Measurements from ENCODE around the gene ASPN.

ASPN gene

DNA sequence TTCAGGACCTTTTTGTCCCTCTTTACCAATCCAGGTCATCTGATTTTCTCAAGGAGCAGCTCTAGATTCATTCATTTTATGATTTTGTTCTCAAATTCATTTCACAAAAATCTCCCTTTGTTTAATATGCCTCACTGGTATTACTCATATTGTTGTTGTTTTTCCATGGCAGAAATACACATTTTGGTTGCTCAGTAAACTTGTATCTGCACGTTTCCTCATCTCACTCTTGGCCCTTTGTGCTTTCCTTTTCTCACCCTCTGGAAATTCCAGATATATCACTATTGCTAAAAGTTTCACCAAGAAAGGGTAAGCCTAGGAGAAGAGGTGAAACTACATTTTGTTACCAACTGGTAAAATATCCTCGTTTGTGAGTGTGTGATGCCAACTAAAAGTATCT lies 14.8 kb downstream of the ASPN start:
- Histone ChIP-seq H3K4me1 (peaks cover 0 to 23% (median 8%) of the 10 kb centered on the region in 10 experiments; a peak in 9 of 20 replicates), H3K9me3 (replicated peaks in 1 of 11) (no peaks in the 10 kb centered on the region), H3K9ac (no peak overlapping the region), H3K4me3 (no peak overlapping the region), H3K4me2 (no peak overlapping the region), H3K27me3 (no peaks in the 10 kb centered on the region), H3K36me3 (no peaks in the 10 kb centered on the region), H4K20me1 (no peaks in the 10 kb centered on the region; a peak in 1 of 22 replicates), H3K27ac (no peak overlapping the region)
- no peak for TF ChIP-seq Cebpa-rat (IDR thresholded peaks at IDR 0.05)

DNA sequence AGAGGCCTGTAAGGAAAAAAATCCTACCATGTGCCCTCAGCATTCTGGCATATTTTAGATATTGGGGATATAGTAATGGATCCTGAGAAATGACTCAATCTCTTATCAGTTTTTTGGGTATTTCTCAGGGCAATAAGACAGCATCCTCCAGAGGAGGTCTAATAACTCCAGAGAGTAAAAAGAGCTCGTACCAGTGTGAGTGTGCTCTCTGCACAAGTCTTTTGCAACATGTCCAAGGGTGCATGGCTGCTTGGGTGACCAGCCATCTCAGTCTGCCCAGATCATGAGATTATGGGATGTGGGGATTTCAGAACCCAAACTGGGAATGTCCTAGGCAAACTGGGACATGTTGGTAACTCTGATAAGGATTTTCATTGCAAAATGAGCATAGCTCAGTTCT lies 15.3 kb downstream of the ASPN start:
- H4K20me1 ChIP-seq: no peaks in the 10 kb centered on the region; a peak in 1 of 22 replicates
- no peaks in the 10 kb centered on the region for H3K36me3 ChIP-seq
- no peak overlapping the region for H3K9ac ChIP-seq

DNA sequence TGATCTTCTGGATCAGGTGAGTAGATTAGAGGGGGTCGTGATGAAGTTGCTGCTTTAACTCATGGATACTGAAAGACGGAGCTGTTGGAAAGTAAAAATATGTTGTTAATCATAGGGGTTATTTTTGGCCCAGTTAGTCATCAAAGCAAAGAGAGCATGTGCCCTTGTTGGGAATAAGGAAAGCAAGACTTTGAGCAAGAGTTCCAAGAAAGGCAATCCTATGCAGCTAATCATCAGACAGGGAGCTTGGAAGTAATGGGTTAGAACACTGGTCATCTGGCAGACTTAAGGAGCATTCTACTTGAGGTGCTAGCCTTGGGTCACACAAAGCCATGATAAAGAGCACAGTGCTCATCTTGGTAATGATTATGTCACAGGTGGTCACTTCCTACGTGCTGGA lies 18.3 kb downstream of the ASPN start:
- Histone ChIP-seq H3K36me3 (no peaks in the 10 kb centered on the region), H3K9ac (no peak overlapping the region), H3K4me3 (no peak overlapping the region), H3K9me3 (replicated peaks in 1 of 11) (no peaks in the 10 kb centered on the region), H3K4me2 (peak overlapping the region in 4 of 11 experiments; percentile 4 to 10 (median 6); a peak in 2 of 22 replicates), H3K27me3 (no peaks in the 10 kb centered on the region), H3K27ac (no peak overlapping the region), H4K20me1 (no peaks in the 10 kb centered on the region; a peak in 1 of 22 replicates), H3K4me1 (peaks cover 0 to 23% (median 4%) of the 10 kb centered on the region in 10 experiments; a peak in 8 of 20 replicates)
- no peak for TF ChIP-seq Cebpa-rat (IDR thresholded peaks at IDR 0.05)

More for the DNA sequence above, 15.3 kb downstream of the ASPN start:
- peak overlapping the region in 1 of 11 experiments; percentile 24; a peak in 1 of 22 replicates for H3K4me2 ChIP-seq
- no peaks in the 10 kb centered on the region for H3K9me3 ChIP-seq (replicated peaks in 1 of 11)
- H3K4me1 ChIP-seq: peaks cover 0 to 23% (median 8%) of the 10 kb centered on the region in 10 experiments; a peak in 9 of 20 replicates
- no peak overlapping the region for H3K27ac ChIP-seq
- no peaks in the 10 kb centered on the region for H3K27me3 ChIP-seq
- H3K4me3 ChIP-seq: no peak overlapping the region
- no peak for TF ChIP-seq Cebpa-rat (IDR thresholded peaks at IDR 0.05)

DNA sequence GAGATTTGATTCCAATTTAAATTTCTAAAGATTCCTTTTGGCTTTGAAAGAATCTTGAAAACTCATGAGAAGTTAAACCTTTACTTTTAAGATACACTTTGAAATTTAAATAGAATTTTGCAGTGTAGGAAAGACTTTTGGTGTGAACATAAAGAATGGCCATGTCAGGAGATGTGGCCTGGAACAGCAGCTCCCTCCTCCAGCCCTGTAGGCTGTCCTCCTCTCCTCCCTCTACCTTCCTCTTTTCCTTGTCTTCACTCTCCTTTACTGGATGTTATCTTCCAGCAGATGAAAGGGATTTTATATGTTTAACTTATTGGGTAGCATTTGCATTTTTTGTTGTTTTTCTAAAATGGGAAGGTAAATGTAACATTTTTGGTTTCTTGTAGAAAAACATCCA lies 18.9 kb downstream of the ASPN start:
- Histone ChIP-seq H3K4me1 (peaks cover 0 to 23% (median 4%) of the 10 kb centered on the region in 10 experiments; a peak in 8 of 20 replicates), H3K4me2 (no peak overlapping the region), H3K27me3 (no peaks in the 10 kb centered on the region), H3K27ac (no peak overlapping the region), H3K9me3 (replicated peaks in 1 of 11) (no peaks in the 10 kb centered on the region), H3K36me3 (no peaks in the 10 kb centered on the region), H3K4me3 (no peak overlapping the region), H4K20me1 (no peaks in the 10 kb centered on the region; a peak in 1 of 22 replicates), H3K9ac (no peak overlapping the region)
- no peak for TF ChIP-seq Cebpa-rat (IDR thresholded peaks at IDR 0.05)

DNA sequence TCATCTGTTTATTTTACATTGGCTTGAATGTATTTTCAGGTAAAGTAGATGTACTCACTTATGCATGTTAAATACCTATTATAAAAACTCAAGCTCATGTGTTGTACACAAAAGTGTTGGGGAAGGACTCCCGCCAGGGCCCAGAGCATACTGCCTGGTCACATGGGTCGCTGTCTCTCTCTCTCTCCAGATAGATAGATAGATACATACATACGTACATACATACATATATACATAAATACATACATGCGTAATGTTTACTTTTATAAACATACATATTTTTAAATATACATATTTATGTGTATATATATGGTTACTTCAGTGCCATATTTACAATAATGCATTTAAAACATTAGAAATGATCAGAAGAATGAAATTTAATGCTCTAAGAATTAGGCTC lies 24.7 kb downstream of the ASPN start:
- Histone ChIP-seq H3K4me2 (no peak overlapping the region), H3K4me3 (no peak overlapping the region), H3K4me1 (no peaks in the 10 kb centered on the region), H3K9ac (no peak overlapping the region), H3K27ac (no peak overlapping the region), H3K9me3 (replicated peaks in 1 of 11) (no peaks in the 10 kb centered on the region), H3K36me3 (no peaks in the 10 kb centered on the region), H3K27me3 (no peaks in the 10 kb centered on the region), H4K20me1 (no peaks in the 10 kb centered on the region)
- no peak for TF ChIP-seq Cebpa-rat (IDR thresholded peaks at IDR 0.05)

DNA sequence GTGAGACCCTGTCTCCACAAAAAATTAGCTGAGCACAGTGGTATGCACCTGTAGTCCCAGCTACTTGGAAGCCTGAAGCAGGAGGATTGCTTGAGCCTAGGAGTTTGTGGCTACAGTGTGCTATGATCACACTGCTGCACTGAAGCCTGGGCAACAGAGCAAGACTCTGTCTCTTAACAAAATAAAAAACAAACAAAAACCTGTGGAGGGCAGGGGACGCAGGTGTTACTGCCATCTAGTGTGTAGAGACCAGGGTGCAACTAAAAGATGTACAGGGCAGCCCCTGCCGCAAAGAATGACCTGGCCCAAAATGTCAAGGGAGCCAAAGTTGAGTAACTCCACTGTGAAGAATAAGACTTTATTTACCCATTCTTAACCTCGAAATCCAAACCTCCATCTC lies 27.1 kb downstream of the ASPN start:
- H4K20me1 ChIP-seq: no peaks in the 10 kb centered on the region
- H3K9me3 ChIP-seq (replicated peaks in 1 of 11): no peaks in the 10 kb centered on the region
- no peaks in the 10 kb centered on the region for H3K36me3 ChIP-seq
- no peaks in the 10 kb centered on the region for H3K4me1 ChIP-seq
- H3K9ac ChIP-seq: no peak overlapping the region
- no peak overlapping the region for H3K4me2 ChIP-seq
- no peak overlapping the region for H3K4me3 ChIP-seq
- TF ChIP-seq Cebpa-rat (IDR thresholded peaks at IDR 0.05): no peak
- no peak overlapping the region for H3K27ac ChIP-seq
- H3K27me3 ChIP-seq: no peaks in the 10 kb centered on the region

DNA sequence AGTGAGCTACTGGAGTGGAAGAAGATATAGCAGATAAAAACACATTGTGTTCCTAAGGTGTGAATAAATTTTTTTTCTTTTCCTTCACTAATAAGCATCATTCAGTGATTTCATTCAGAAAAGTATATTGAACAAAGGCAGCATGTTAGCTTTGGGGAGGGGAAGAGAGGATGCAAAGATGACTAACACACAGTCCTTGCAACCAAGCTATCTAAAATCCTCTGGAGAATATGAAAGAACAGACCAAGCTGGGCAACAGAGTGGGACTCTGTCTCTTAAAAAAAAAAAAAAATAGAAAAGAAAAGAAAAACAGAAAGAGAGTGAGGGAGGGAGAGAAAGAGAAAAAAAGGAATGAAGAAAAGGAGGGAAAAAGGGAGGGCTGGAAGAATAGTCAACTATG lies 35.8 kb downstream of the ASPN start:
- Histone ChIP-seq H3K9me3 (replicated peaks in 1 of 11) (peaks cover 0 to 11% (median 6%) of the 10 kb centered on the region in 11 experiments; a peak in 11 of 22 replicates), H3K4me3 (no peak overlapping the region), H3K27ac (no peak overlapping the region), H3K27me3 (no peaks in the 10 kb centered on the region), H3K4me2 (no peak overlapping the region), H4K20me1 (peaks cover 0 to 6% (median 0%) of the 10 kb centered on the region in 11 experiments; a peak in 1 of 22 replicates), H3K9ac (no peak overlapping the region), H3K4me1 (peaks cover 0 to 12% (median 9%) of the 10 kb centered on the region in 10 experiments; a peak in 14 of 20 replicates), H3K36me3 (peaks cover 0 to 4% (median 0%) of the 10 kb centered on the region in 11 experiments; a peak in 2 of 22 replicates)
- no peak for TF ChIP-seq Cebpa-rat (IDR thresholded peaks at IDR 0.05)

DNA sequence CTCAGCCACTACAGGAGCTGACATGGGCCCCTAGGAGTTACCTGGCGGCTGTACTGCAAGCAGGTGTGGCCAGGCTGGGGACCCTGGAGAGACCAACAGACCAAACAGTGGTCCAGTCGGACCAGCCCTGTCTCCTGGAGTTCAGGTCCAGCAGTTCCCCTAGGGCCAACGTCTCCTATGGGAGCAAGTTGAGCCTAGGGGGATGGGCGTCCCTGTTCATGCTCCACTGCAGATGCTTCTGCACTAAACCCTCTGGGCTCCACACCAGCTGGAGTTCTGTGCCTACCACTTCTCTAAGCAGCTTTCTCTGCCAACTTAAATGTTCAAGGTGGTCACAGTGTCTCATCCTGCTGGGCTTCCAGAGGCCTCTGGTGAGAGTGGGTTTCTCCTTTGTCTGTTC lies 37.5 kb downstream of the ASPN start:
- Histone ChIP-seq H3K9me3 (replicated peaks in 1 of 11) (peaks cover 0 to 11% (median 5%) of the 10 kb centered on the region in 11 experiments; a peak in 11 of 22 replicates), H3K4me3 (no peak overlapping the region), H3K4me1 (peaks cover 0 to 12% (median 9%) of the 10 kb centered on the region in 10 experiments; a peak in 14 of 20 replicates), H3K4me2 (peak overlapping the region in 8 of 11 experiments; percentile 23 to 62 (median 49); a peak in 15 of 22 replicates), H3K36me3 (peaks cover 0 to 4% (median 0%) of the 10 kb centered on the region in 11 experiments; a peak in 2 of 22 replicates), H3K27me3 (no peaks in the 10 kb centered on the region), H4K20me1 (peaks cover 0 to 6% (median 0%) of the 10 kb centered on the region in 11 experiments; a peak in 1 of 22 replicates), H3K9ac (no peak overlapping the region), H3K27ac (no peak overlapping the region)
- TF ChIP-seq Cebpa-rat (IDR thresholded peaks at IDR 0.05): no peak

DNA sequence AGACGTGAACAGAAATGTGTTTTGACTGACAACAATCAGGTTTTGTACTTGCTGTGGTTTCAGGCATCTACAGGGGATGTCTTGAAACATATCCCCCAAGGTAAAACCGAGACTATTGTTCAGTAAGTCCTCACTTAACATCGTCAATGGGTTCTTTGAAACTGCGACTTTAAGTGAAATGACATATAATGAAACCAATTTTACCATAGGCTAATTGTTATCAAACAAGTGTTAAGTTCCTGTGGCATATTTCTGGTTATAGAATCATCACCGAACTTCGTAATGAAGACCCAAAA lies 41.6 kb downstream of the ASPN start:
- Histone ChIP-seq H3K4me2 (no peak overlapping the region), H3K4me3 (no peak overlapping the region), H3K27ac (no peak overlapping the region), H3K4me1 (peaks cover 0 to 12% (median 9%) of the 10 kb centered on the region in 10 experiments; a peak in 14 of 20 replicates), H3K36me3 (no peaks in the 10 kb centered on the region), H3K27me3 (no peaks in the 10 kb centered on the region), H3K9me3 (replicated peaks in 1 of 11) (no peaks in the 10 kb centered on the region), H3K9ac (no peak overlapping the region), H4K20me1 (peaks cover 0 to 6% (median 0%) of the 10 kb centered on the region in 11 experiments; a peak in 1 of 22 replicates)
- no peak for TF ChIP-seq Cebpa-rat (IDR thresholded peaks at IDR 0.05)

Data from BLaER1 treated with 17β-estradiol and CSF1 and Interleukin-3, amounts not matched to agents 10 nM and 100 nM (cell line).